NCI-H510A (cell line): ENCODE results near the gene WFDC13.
"Not testable (repeated sequence)": the region's sequence is repeated elsewhere in the genome, so short reads cannot be mapped to it uniquely, and the experiment has no call there.

ENCODE experiments used
- DNase-seq: peaks from one replicate; lab custom pipeline; 2025; lab: John Stamatoyannopoulos, UW

The WFDC13 gene

GRCh38 chr20:45701873-45702272 lies at the start of gene WFDC13:
Gene WFDC13 (plus strand): TSS chr20:45702038. CDS start chr20:45702124, 86 bp downstream.
- no peak for DNase-seq

GRCh38 chr20:45657038-45657437 lies 44.8 kb upstream of the WFDC13 start:
- DNase-seq, result not testable (repeated sequence)

- no peak for DNase-seq
Observed at GRCh38 chr20:45670139-45670538, 31.7 kb upstream of the WFDC13 start, which contains the start of gene WFDC11. Gene WFDC11 (minus strand): TSS chr20:45670239. CDS start chr20:45650600, 19,639 bp downstream.

GRCh38 chr20:45672765-45673164 lies 29.1 kb upstream of the WFDC13 start:
- no peak for DNase-seq

GRCh38 chr20:45679650-45680049 lies 22.2 kb upstream of the WFDC13 start:
- no peak for DNase-seq

- no peak for DNase-seq
Observed at GRCh38 chr20:45685896-45686295, 15.9 kb upstream of the WFDC13 start.

GRCh38 chr20:45693346-45693745 lies 8.5 kb upstream of the WFDC13 start:
- DNase-seq, result not testable (repeated sequence)

- no peak for DNase-seq
Observed at GRCh38 chr20:45695496-45695895, 6.3 kb upstream of the WFDC13 start.

GRCh38 chr20:45701104-45701503 lies 734 bp upstream of the WFDC13 start:
- no peak for DNase-seq

GRCh38 chr20:45704969-45705637 lies 3.3 kb downstream of the WFDC13 start, which contains the start of gene WFDC10B:
Gene WFDC10B (minus strand): TSS chr20:45705019. CDS start chr20:45685992, 19,027 bp downstream.
- no peak for DNase-seq

- DNase-seq, result not testable (repeated sequence)
Observed at GRCh38 chr20:45716141-45716688, 14.4 kb downstream of the WFDC13 start.

GRCh38 chr20:45722047-45722446 lies 20.2 kb downstream of the WFDC13 start, which contains the start of gene SPINT4:
Gene SPINT4 (plus strand): TSS chr20:45722347. CDS start chr20:45722368, 21 bp downstream.
- no peak for DNase-seq

- no peak for DNase-seq
Observed at GRCh38 chr20:45725134-45725533, 23.3 kb downstream of the WFDC13 start.

- no peak for DNase-seq
Observed at GRCh38 chr20:45727044-45727443, 25.2 kb downstream of the WFDC13 start.

- DNase-seq, result no peak
Observed at GRCh38 chr20:45732199-45732598, 30.4 kb downstream of the WFDC13 start.

GRCh38 chr20:45735552-45735951 lies 33.7 kb downstream of the WFDC13 start:
- DNase-seq, result no peak

GRCh38 chr20:45735988-45736387 lies 34.1 kb downstream of the WFDC13 start:
- no peak for DNase-seq

GRCh38 chr20:45742596-45742995 lies 40.8 kb downstream of the WFDC13 start:
- DNase-seq, result no peak

- no peak for DNase-seq
Observed at GRCh38 chr20:45745015-45745414, 43.2 kb downstream of the WFDC13 start.

- no peak for DNase-seq
Observed at GRCh38 chr20:45751721-45752120, 49.9 kb downstream of the WFDC13 start.

- DNase-seq, result no peak
Observed at GRCh38 chr20:45752746-45753145, 50.9 kb downstream of the WFDC13 start.

- DNase-seq, result no peak
Observed at GRCh38 chr20:45758096-45758495, 56.3 kb downstream of the WFDC13 start.
